H9 (cell line): Measurements from ENCODE around the gene NEXN. TPM values are rescaled to one million over a fixed set of nuclear protein-coding genes. Genes with fewer than 3 reads are reported as not detected.

ENCODE experiments used
- DNase-seq: peaks from one replicate; pipeline ENCODE4 v3.0.0-alpha.2; 2017
- H2AFZ ChIP-seq: one replicate; pipeline ENCODE4 v1.6.1; 2013; ENCODE audit warnings: mild to moderate bottlenecking, low read length, control low read depth, moderate library complexity
- H2AK5ac ChIP-seq: 2 replicates; pipeline ENCODE4 v1.6.1; 2013; ENCODE audit warnings: low read length, control low read depth, mixed read lengths; ENCODE audit not compliant: insufficient read length
- H2BK120ac ChIP-seq: one replicate; pipeline ENCODE4 v1.6.1; 2013; ENCODE audit warnings: low read depth, mild to moderate bottlenecking, low read length, control low read depth, inconsistent platforms; ENCODE audit not compliant: poor library complexity, severe bottlenecking
- H2BK12ac ChIP-seq: 2 replicates; pipeline ENCODE4 v1.6.1; 2013; ENCODE audit warnings: low read length, control low read depth, mixed read lengths, low read depth; ENCODE audit not compliant: insufficient read length
- H2BK15ac ChIP-seq: 2 replicates; pipeline ENCODE4 v1.6.1; 2013; ENCODE audit warnings: low read depth, low read length, control low read depth
- H2BK20ac ChIP-seq: one replicate; pipeline ENCODE4 v1.6.1; 2013; ENCODE audit warnings: low read depth, mild to moderate bottlenecking, low read length, control low read depth, inconsistent platforms; ENCODE audit not compliant: poor library complexity, severe bottlenecking
- H2BK5ac ChIP-seq: 2 replicates; pipeline ENCODE4 v1.6.1; 2013; ENCODE audit warnings: low read length, control low read depth, mixed read lengths; ENCODE audit not compliant: insufficient read length
- H3K14ac ChIP-seq: 2 replicates; pipeline ENCODE4 v1.6.1; 2013; ENCODE audit warnings: low read length, control low read depth; ENCODE audit not compliant: insufficient read depth
- H3K18ac ChIP-seq: 2 replicates; pipeline ENCODE4 v1.6.1; 2013; ENCODE audit warnings: low read depth, mild to moderate bottlenecking, mixed read lengths, low read length, control low read depth; ENCODE audit not compliant: insufficient read length
- H3K23ac ChIP-seq: 2 replicates; pipeline ENCODE4 v1.6.1; 2013; ENCODE audit warnings: low read length, control low read depth, mixed read lengths, low read depth; ENCODE audit not compliant: insufficient read length
- H3K23me2 ChIP-seq: 2 replicates; pipeline ENCODE4 v1.6.1; 2013; ENCODE audit warnings: low read depth, mild to moderate bottlenecking, mixed read lengths, low read length, control low read depth; ENCODE audit not compliant: insufficient read length, poor library complexity, severe bottlenecking
- H3K27ac ChIP-seq: 2 replicates; pipeline ENCODE4 v1.5.1; 2013; ENCODE audit warnings: low read length, control low read depth, mixed read lengths, low read depth; ENCODE audit not compliant: insufficient read length
- H3K27me3 ChIP-seq: 2 replicates; pipeline ENCODE4 v1.6.1; 2013; ENCODE audit warnings: low read length, control low read depth, inconsistent platforms; ENCODE audit not compliant: insufficient read depth
- H3K4ac ChIP-seq: 2 replicates; pipeline ENCODE4 v1.6.1; 2013; ENCODE audit warnings: low read depth, mild to moderate bottlenecking, control low read depth, inconsistent platforms, low read length, moderate library complexity
- H3K4me1 ChIP-seq: 2 replicates; pipeline ENCODE4 v1.6.1; 2013; ENCODE audit warnings: low read length, control low read depth, inconsistent platforms; ENCODE audit not compliant: insufficient read depth
- H3K4me2 ChIP-seq: 2 replicates; pipeline ENCODE4 v1.6.1; 2013; ENCODE audit warnings: low read length, control low read depth, mixed read lengths; ENCODE audit not compliant: insufficient read length, insufficient read depth
- H3K56ac ChIP-seq: 2 replicates; pipeline ENCODE4 v1.6.1; 2013; ENCODE audit warnings: low read depth, mild to moderate bottlenecking, mixed read lengths, low read length, control low read depth; ENCODE audit not compliant: insufficient read length
- H3K79me1 ChIP-seq: 2 replicates; pipeline ENCODE4 v1.6.1; 2013; ENCODE audit warnings: low read depth, mild to moderate bottlenecking, moderate library complexity, low read length, control low read depth, inconsistent platforms; ENCODE audit not compliant: insufficient read depth, poor library complexity, severe bottlenecking
- H3K79me2 ChIP-seq: 2 replicates; pipeline ENCODE4 v1.6.1; 2013; ENCODE audit warnings: low read length, control low read depth, inconsistent platforms; ENCODE audit not compliant: insufficient read depth
- H3K9ac ChIP-seq: 2 replicates; pipeline ENCODE4 v1.6.1; 2013; ENCODE audit warnings: low read length, control low read depth, mixed read lengths; ENCODE audit not compliant: insufficient read length; ENCODE audit errors: extremely low read depth
- H3K9me3 ChIP-seq: one replicate; pipeline ENCODE4 v1.6.1; 2013; ENCODE audit warnings: low read depth, low read length, inconsistent platforms; ENCODE audit not compliant: control insufficient read depth
- H3T11ph ChIP-seq: one replicate; pipeline ENCODE4 v1.6.1; 2013; ENCODE audit warnings: mild to moderate bottlenecking, low read length, control low read depth, inconsistent platforms
- H4K20me1 ChIP-seq: one replicate; pipeline ENCODE4 v1.6.1; 2013; ENCODE audit not compliant: control insufficient read depth, insufficient read length, insufficient read depth
- H4K5ac ChIP-seq: 2 replicates; pipeline ENCODE4 v1.6.1; 2013; ENCODE audit warnings: low read depth, mild to moderate bottlenecking, mixed read lengths, low read length, control low read depth; ENCODE audit not compliant: insufficient read length
- H4K8ac ChIP-seq: replicated peaks from 2 replicates; pipeline ENCODE4 v1.6.1; 2013; ENCODE audit warnings: low read length, control low read depth, mixed read lengths, low read depth; ENCODE audit not compliant: insufficient read length
- H4K91ac ChIP-seq: 2 replicates; pipeline ENCODE4 v1.6.1; 2013; ENCODE audit warnings: low read depth, mild to moderate bottlenecking, moderate library complexity, mixed read lengths, low read length, control low read depth; ENCODE audit not compliant: insufficient read length
- H3K27ac Mint-ChIP-seq, 3 experiments: 2 replicates in 2 of 3; 3 replicates in 1 of 3; pipeline ENCODE4 v1.8.0; 2020 to 2021; ENCODE audit warnings: mixed read lengths in 3 of 3, mild to moderate bottlenecking in 1 of 3, moderate library complexity in 1 of 3
- H3K27me3 Mint-ChIP-seq: 2 replicates; pipeline ENCODE4 v1.8.0; 2021; ENCODE audit warnings: low read depth, mild to moderate bottlenecking, moderate library complexity, mixed read lengths
- H3K36me3 Mint-ChIP-seq, 3 experiments: 2 replicates in 2 of 3; 3 replicates in 1 of 3; pipeline ENCODE4 v1.8.0; 2020 to 2021; ENCODE audit warnings: low read depth in 3 of 3, mixed read lengths in 3 of 3; ENCODE audit not compliant: insufficient read depth in 1 of 3
- H3K4me1 Mint-ChIP-seq, 2 experiments: 2 replicates each; pipeline ENCODE4 v1.8.0; 2020; ENCODE audit warnings: mixed read lengths in 2 of 2
- H3K4me3 Mint-ChIP-seq, 2 experiments: 2 replicates in 1 of 2; 3 replicates in 1 of 2; pipeline ENCODE4 v1.8.0; 2020 to 2021; ENCODE audit warnings: mild to moderate bottlenecking in 2 of 2, mixed read lengths in 2 of 2, moderate library complexity in 1 of 2
- H3K9me3 Mint-ChIP-seq, 2 experiments: 2 replicates in 1 of 2; 3 replicates in 1 of 2; pipeline ENCODE4 v1.8.0; 2020; ENCODE audit warnings: mild to moderate bottlenecking in 2 of 2, mixed read lengths in 2 of 2, moderate library complexity in 1 of 2
- CTCF ChIP-seq: fragments of 200-600 bp; sonication (generic); conservative IDR thresholded peaks from 3 replicates; pipeline ENCODE4 v1.8.0; 2021; ENCODE audit warnings: antibody characterized with exemption, mild to moderate bottlenecking
- WGBS: extraction: QIAGEN DNeasy Blood & Tissue Kit; methylation state at CpG from one replicate; pipeline ENCODE4 v1.1.7; 2013; ENCODE audit warnings: missing lambda C conversion rate, low lambda C conversion rate, mixed read lengths; ENCODE audit not compliant: insufficient read length; ENCODE audit errors: extremely low coverage; 5-methylcytosine and 5-hydroxymethylcytosine counted together
- total RNA-seq: library from RNA; stranded (reverse); gene quantifications from 2 replicates; pipeline ENCODE4 v1.2.1, GENCODE V29; 2021

Gene NEXN
- total RNA-seq, 1 experiment from 2014 or later: 3.2 TPM

DNA sequence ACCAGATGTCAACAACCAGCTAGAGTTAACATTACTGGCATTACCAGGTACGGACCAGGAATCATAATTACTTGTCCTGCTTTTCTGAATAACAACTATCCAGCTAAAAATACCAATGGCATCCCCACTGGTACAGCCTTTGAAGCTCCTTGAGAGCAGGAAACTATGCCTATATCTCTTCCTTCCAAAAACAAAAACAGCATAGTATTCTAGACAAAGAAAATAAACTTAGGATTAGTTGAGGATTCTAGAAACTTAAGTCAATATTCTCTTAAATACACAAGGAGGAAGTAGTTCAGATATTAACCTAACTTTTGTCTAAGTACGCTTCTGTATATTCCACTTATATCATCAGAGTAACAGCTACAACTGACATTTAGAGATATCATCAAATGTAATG is 87.5 kb downstream of the NEXN start:
- Histone ChIP-seq H4K20me1 (no peaks in the 10 kb centered on the region), H3K56ac (no peak overlapping the region), H3K27ac (no peak overlapping the region), H2BK20ac (no peak overlapping the region), H3K4ac (no peak overlapping the region), H3K14ac (no peak overlapping the region), H3K9me3 (no peaks in the 10 kb centered on the region), H3K18ac (no peak overlapping the region), H3K9ac (no peak overlapping the region), H4K5ac (no peak overlapping the region), H3K79me1 (no peaks in the 10 kb centered on the region), H3K27me3 (no peaks in the 10 kb centered on the region), H3K23ac (no peak overlapping the region), H3K23me2 (peaks cover 6% of the 10 kb centered on the region), H3K79me2 (peaks cover 66% of the 10 kb centered on the region; the same call in 1 of the 2 replicates), H4K91ac (no peak overlapping the region), H2AK5ac (no peak overlapping the region), H2BK120ac (no peak overlapping the region), H3K4me2 (peak overlapping the region; percentile 86), H2BK5ac (no peak overlapping the region), H4K8ac (no peak overlapping the region), H3K4me1 (no peaks in the 10 kb centered on the region; the same call in 1 of the 2 replicates), H3T11ph (no peak overlapping the region), H2AFZ (no peak overlapping the region), H2BK15ac (no peak overlapping the region), H2BK12ac (no peak overlapping the region)
- H3K4me3 Mint-ChIP-seq: no peak overlapping the region; a peak in 3 of 5 replicates
- no peak for TF ChIP-seq CTCF
- no CpG with 5 or more reads among the region's 2 CpGs for WGBS
- DNase-seq: no peak
- peaks cover 20 to 26% (median 23%) of the 10 kb centered on the region in 3 experiments for H3K36me3 Mint-ChIP-seq
- peaks cover 38 to 49% of the 10 kb centered on the region in 2 experiments for H3K4me1 Mint-ChIP-seq
- no peaks in the 10 kb centered on the region for H3K27me3 Mint-ChIP-seq
- H3K27ac Mint-ChIP-seq: peak overlapping the region; percentile 13 to 41 (median 39); a peak in 3 of 7 replicates
- H3K9me3 Mint-ChIP-seq: no peaks in the 10 kb centered on the region
